Activated CD4-positive, CD25-positive, alpha-beta regulatory T cell treated with anti-CD3 and anti-CD28 coated beads, Interleukin-2, amount 50 U/mL, for 16 hours (primary cell): ENCODE results near the gene CIDEC.

ENCODE experiments used
- DNase-seq: peaks from one replicate; pipeline ENCODE4 v3.0.0-alpha.2; 2020; ENCODE audit warnings: low read depth, low spot score

CIDEC gene, protein sequence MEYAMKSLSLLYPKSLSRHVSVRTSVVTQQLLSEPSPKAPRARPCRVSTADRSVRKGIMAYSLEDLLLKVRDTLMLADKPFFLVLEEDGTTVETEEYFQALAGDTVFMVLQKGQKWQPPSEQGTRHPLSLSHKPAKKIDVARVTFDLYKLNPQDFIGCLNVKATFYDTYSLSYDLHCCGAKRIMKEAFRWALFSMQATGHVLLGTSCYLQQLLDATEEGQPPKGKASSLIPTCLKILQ

DNA sequence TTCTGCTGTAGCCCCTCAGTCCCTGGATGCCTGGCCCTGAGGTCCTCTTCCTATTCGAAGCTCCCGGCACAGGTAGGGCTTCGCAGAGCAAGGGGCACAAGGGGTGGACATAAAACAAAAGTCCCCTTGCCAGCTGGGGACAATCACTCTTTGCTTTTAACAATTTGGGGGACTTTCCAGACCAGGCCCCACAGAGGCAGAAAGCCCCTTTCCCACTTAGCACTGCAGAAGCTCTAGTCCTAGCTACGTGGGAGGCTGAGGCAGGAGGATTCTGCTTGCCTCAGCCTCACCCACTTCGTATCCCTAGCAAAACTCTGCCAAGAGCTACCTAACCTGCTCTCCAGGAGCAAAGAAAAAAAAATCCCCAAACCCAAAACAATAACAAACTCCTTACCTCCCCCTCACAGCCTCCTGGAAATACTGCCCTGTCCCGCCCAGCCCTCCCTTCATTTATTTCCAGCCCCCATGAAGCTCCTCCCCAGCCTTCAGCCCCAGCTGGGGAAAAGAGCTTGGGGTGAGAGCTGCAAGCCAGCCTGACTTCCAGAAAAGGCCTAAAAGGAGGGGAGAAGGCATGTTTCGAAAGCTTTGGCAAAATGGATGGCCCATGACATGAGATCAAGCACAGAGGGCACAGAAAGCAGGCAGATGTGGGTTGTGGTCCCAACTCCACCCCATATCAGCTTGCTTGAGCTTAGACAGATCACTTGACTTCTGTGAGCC is at the start of gene CIDEC:
TSS of gene CIDEC (minus strand) at position 424 of the 720 bp plus-strand sequence. CDS start 1,767 bp downstream, outside the sequence.
- no peak for DNase-seq

DNA sequence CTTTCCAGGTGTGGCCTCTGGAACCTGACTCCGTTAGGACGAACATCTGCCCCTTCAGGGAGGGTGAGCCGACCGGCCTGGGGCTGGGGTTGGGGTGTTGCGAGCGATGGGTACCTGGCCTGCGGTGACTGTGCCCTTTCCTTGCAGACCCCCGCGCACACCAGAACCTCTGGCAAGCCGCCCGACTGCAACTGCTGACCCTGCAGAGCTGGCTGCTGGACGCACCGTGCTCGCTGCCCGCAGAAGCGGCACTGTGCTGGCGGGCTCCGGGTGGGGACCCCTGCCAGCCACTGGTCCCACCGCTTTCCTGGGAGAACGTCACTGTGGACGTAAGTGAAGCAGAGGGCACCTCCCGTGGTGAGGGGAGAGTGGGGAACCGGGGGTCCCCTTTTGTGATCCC is 48.1 kb upstream of the CIDEC start:
- DNase-seq, result no peak

DNA sequence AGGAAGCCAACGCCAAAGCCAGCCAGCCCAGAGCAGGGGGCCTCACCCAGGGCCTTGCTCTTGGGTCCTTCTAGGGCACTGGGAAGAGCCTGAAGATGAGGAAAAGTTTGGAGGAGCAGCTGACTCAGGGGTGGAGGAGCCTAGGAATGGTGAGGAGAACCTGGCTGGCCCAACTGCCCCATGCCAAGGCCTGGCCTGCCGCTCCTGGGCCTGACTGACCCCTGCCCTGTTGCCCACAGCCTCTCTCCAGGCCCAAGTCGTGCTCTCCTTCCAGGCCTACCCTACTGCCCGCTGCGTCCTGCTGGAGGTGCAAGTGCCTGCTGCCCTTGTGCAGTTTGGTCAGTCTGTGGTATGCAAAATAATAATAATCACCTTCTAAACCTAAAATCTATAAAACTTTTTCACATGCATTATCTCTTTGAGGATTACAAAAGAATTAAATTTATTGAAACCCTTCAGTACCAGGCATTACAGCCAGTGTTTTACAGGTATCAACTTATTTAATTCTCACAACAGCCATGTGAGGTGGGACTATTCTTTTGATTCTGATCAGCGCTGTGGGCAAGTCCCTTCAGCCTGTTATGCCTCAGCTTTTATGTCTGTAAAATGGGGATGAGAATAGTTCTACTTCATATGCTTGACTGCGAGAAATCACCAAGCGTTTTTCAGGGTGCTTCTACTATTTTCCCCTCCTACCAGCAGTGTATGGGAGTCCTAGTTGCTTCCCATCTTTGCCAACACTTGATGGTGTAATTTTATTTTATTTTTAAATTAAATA is 38.4 kb upstream of the CIDEC start:
- DNase-seq, result no peak

DNA sequence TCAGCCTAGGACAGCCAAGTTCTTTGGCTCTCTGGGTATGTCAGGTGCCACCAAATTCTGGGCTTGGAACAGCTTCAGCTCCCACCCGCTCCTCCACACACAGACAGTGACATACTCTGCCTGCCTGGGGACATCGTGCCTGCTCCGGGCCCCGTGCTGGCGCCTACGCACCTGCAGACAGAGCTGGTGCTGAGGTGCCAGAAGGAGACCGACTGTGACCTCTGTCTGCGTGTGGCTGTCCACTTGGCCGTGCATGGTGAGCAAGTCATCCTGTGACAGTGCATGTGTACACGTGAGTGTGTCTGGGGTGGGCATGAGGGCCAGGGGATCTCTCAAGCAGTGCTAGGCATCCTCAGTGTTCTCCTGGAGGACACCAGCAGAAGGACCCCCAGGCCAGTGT is 37.8 kb upstream of the CIDEC start:
- no peak for DNase-seq

DNA sequence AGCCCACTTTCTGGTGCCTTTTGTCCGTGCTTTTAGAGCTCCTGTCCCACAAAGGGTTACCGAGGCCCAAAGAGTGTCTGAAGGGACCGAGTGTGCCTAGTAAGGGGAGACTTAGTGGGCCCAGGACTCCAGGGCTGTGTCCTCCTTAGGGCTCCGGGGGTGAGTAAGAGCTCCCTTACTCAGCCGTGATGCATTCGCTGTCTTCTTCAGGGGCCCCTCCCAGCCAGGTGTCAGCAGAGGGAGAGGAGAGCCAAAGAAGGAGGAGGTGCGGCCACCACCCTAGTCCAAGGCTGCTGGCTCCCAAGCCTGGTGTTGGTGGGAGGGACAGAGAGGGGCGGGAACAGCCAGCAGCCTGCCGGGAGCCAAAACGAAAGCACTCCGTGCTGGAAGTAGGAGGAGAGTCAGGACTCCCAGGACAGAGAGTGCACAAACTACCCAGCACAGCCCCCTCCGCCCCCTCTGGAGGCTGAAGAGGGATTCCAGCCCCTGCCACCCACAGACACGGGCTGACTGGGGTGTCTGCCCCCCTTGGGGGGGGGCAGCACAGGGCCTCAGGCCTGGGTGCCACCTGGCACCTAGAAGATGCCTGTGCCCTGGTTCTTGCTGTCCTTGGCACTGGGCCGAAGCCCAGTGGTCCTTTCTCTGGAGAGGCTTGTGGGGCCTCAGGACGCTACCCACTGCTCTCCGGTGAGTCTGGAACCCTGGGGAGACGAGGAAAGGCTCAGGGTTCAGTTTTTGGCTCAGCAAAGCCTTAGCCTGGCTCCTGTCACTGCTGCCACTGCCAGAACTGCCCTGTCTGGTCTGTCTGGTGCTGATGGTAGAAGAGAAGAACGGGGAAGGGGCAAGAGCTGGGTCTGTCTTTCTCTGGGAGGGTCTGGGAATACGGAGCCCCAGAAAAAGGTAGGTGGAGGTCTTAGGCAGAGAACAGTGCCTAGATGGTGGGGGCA is 37.0 kb upstream of the CIDEC start, which contains the start of gene IL17RC:
TSS of gene IL17RC (plus strand) at position 365 of the 947 bp plus-strand sequence. CDS start at position 583, 218 bp downstream.
- DNase-seq, result no peak

DNA sequence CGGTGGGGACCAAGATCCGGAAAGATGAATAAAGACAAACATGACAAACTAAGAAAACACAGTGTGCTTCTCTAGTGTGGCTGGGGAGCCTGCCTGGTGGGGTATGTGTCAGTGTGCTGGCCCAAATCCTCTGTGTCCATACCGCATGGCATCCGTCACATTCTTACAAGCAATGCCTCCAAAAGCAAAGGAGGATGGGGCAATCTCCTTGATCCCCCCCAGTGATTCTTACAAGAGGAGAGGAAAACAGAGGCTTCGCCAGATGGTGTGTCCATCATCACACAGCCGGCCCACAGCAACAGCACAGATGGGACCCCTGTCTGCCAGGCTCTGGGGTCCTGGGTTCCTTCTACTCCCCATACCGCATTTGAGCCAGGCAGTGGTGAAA is 36.3 kb upstream of the CIDEC start:
- no peak for DNase-seq

DNA sequence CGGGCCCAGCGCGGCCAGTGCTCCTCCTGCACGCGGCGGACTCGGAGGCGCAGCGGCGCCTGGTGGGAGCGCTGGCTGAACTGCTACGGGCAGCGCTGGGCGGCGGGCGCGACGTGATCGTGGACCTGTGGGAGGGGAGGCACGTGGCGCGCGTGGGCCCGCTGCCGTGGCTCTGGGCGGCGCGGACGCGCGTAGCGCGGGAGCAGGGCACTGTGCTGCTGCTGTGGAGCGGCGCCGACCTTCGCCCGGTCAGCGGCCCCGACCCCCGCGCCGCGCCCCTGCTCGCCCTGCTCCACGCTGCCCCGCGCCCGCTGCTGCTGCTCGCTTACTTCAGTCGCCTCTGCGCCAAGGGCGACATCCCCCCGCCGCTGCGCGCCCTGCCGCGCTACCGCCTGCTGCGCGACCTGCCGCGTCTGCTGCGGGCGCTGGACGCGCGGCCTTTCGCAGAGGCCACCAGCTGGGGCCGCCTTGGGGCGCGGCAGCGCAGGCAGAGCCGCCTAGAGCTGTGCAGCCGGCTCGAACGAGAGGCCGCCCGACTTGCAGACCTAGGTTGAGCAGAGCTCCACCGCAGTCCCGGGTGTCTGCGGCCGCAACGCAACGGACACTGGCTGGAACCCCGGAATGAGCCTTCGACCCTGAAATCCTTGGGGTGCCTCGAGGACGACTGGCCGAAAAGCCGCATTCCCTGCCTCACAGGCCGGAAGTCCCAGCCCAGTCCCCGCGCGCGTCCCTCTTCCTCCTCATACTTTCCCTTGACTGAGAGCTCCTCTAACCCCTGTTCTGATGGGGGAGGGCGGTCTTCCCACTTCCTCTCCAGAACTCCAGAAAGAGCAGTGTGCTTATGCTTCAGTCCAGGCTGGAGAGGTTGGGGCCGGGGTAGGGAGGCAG is 35.4 kb upstream of the CIDEC start:
- no peak for DNase-seq

DNA sequence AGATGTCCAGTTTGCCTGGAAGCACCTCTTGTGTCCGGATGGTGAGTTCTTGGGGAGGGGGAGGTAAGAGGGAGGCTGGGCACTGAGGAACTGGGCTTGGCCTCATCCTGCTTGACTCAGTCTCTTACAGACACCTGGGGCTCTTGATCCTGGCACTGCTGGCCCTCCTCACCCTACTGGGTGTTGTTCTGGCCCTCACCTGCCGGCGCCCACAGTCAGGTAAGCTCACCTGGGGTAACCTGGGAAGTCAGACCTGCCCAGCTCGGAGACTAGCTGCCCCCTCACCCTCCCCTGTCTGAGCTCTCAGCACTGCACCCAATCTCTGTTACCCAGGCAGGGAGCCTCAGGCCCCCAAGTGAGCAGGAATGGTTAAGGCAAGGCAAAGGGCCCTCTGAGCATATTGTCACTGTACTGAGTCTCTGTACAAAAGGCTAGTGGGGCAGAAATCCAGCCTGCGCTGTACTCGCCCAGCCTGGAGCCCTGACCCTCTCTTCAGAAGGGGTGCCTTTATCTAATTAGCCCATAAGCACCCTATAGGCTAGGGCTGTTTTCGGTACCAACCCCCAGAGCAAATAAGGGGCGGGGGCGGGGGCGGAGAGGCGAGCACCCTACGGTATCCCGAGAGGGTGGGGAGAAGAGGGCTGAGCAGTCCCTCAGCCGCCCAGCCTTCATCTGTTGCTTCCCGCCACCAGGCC is 34.7 kb upstream of the CIDEC start:
- no peak for DNase-seq

DNA sequence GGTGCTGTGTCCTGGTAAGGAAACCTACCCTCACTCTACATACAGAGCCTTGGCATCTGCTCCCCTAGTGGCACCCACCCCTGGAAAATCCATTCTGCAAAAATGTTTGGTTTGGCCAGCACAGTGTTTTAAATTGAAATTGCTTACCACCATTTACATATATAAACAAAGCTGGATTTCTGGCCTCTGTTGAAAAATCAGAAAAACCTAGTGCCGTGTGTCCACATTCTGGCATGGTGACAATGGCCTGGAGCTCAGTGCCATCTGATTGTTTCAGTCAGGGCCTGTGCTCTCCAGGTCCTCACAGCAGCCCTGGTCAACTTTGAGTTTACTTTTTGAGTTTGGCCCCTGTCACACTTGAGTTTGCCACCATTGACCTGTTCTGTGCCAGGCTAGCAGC is 34.0 kb upstream of the CIDEC start:
- no peak for DNase-seq

DNA sequence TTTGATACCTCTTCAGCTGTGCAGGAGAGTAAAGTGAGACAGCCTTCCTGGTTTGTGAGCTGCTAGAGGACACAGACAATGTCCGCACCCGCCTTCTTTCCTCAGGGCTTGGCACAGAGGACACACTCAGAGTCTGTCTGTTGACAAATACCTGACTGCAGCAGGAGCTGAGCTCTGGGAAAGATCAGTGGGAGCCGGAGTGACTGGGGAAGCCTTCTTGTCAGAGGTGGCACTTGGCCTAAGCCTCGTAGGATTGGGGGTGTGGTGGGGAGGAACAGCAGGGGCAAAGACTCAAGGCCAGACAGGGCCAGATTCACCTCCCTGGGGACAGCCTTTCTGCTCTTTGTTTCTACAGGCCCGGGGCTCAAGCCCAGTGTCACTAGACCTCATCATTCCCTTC is 33.5 kb upstream of the CIDEC start:
- DNase-seq, result no peak

DNA sequence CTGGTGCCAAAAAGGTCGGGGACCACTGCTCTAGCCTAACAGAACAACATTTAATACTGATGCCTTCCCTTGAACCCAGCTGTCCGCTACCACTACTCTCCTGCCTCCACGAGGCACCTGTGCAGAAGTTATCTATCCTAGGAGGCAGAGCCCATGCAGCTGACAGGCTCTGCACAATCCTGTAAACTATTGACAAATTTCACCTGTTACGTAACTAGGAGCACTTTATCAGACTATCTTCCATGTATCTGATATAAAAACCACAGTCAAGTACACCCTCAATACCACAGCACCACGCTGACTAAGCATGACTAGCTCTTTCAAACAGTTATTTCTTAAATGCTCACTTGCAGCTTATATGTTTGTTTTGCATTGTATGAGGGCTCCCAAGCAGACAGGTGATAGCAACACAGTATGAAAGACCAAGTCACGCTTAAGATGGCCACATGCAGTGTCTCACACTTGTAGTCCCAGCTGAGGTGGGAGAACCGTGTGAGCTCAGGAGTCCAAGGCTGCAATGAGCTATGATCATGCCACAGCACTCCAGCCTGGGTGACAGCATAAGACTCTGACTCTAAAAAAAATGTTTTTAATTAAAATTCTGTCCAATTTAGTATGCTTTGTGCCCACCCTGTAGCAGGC is 32.4 kb upstream of the CIDEC start:
- DNase-seq, result no peak

DNA sequence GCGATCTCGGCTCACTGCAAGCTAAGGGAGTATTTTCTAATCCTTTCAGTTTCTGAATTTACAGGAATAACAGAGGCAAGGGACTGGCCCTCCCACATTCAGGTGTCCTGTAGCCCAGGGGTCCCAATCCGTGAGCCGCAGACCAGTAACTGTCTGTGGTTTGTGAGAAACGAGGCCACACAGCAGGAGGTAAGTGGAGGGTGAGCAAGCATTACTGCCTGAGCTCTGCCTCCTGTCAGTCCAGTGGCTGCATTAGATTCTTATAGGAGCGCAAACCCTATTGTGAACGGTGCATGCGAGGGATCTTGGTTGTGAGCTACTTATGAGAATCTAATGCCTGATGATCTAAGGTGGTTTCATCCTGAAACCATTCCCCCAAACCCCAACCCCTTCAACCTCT is 31.8 kb upstream of the CIDEC start:
- DNase-seq, result no peak

DNA sequence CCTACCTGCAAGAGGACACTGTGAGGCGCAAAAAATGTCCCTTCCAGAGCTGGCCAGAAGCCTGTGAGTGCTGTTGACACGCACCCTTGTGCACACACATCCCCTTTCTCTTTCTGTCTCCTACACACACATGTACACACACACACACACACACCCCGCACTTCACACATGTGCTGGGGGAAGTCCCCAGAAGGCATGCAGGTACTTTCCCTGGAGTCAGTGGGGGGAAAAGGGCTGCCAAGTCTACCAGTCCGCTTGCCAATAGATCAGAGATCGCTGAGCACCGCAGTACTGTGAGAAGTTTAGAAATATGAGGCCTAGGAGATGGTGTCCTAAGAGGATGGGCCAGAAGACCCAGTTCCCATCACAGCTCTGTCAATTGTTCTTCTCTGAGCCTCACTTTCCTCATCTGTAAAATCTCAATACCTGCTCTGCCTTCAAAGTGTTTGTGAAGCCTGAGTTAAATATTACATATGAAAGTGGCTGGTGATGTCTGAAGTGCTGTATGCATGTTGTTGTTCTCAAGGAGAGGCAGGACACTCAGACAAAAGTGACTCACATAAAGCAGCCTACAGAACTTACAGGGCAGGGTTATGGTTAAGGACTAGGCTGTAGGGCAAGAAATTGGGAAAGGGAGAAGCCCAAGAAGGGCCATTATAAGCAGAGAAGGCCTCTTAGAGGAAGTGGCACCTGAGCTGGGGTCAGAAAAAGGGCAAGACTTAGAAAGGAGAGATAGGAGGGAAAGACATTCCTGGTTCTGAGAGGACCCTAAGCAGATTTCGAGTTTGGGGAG is 29.4 kb upstream of the CIDEC start:
- DNase-seq, result no peak

DNA sequence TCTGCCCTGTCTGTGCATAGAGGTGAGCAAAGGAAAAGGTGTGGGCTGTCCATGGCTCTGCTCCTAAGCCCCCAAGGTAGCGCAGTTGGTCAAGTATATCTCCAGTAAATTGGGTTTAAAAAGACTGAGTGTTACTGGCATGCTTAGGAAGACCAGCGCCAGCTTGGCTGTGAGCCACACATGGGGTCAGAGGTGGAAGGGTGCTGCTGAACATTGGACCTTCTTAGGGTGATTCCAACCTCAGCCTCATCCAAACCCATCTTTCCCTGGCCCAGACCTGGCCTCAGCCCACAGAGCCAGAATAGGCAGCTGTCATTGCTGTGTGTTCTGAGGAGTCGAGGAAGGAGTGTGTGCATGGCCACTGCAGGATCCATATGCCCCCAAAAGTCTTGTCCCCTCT is 28.2 kb upstream of the CIDEC start:
- DNase-seq, result no peak

DNA sequence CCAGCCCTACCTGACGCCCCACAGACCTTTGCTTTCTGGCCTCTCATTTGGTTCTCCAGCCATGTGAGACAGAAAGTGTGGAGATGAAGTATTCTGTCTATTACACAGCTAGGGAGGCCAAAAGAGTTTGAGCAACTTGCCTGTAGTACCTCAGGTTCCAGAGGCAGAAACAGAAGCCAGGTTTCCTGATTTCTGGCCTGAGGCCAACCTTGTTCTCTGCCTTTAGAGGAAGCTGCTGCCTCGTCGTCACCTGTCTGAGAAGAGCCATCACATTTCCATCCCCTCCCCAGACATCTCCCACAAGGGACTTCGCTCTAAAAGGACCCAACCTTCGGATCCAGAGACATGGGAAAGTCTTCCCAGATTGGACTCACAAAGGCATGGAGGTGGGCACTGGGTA is 26.4 kb upstream of the CIDEC start:
- DNase-seq, result no peak

DNA sequence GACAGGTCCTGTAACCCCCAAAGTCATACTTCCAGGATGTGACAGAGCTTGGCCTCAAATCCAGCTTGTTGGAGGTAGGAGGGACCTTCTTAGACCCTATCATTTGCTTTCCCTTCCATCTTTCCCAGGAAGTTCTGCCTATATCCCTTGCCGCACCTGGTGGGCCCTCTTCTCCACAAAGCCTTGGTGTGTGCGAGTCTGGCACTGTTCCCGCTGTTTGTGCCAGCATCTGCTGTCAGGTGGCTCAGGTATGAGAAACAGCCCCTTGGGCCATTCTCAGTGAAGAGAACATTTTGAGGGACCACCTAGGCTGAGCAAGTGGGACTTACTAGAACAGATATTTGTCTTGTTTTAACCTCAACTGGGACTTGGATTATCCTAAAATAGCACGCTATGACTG is 23.9 kb upstream of the CIDEC start:
- DNase-seq, result no peak

DNA sequence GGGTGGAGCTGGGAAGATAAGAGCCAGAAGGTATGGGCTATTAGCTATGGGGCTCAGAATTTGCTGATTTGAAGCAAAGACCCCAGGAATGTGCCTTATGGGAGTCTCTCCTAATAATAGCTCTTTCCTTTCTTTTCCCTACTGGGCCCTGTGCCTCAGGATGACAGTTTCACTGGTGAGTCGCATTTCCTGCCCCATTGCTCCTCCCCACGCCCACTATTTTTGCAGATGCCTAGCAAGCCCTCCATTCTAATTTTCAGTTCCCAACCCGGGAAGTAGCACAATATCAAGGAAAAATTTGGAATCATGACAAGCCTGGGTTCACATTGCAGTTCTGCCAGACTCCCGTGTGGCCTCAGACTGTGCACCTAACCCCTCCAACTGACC is 23.2 kb upstream of the CIDEC start:
- no peak for DNase-seq

DNA sequence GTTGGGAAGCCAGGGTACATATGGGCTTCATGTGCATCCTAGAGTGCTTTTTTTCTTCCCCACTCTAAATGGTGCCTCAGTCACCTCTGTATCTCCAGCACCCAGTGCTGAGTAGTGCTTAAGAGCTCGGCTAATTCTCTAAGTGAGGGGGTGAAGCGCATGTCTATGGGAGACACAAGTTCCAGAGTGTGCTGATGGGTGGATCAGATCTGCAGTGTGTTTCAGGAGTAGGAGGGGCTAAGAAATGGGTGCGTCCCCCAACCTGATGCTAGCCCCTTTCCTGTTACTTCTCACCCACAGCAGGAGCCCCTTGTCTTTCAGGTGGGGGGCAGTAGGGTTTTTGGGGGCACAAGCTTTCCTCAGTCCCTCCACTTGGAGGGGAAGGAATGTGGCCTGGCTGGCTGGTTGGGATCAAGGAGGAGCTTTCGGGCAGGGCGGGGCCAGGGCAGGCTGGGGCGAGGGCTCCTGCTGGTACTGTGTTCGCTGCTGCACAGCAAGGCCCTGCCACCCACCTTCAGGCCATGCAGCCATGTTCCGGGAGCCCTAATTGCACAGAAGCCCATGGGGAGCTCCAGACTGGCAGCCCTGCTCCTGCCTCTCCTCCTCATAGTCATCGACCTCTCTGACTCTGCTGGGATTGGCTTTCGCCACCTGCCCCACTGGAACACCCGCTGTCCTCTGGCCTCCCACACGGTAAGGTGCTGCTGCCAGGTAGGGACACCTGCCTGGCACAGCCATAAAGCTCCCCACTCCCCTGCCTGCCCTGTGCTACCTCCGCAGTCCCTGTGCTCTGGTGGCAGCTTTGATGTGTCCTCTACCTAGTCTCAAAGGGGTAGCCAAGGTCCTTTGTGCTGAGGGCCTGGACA is 22.6 kb upstream of the CIDEC start, which contains the start of gene IL17RE:
TSS of gene IL17RE (plus strand) at position 477 of the 866 bp plus-strand sequence. CDS start at position 562, 85 bp downstream.
- DNase-seq, result no peak
